H7 (cell line): ENCODE measurements around the gene COL27A1. TPM values are rescaled to one million over a fixed set of nuclear protein-coding genes. Genes with fewer than 3 reads are reported as not detected.

ENCODE experiments used
- DNase-seq: peaks from one replicate; pipeline ENCODE4 v3.0.0; 2012
- H3K27me3 ChIP-seq: 2 replicates; pipeline ENCODE4 v1.6.0; 2011; ENCODE audit warnings: mild to moderate bottlenecking, low read length; ENCODE audit not compliant: control insufficient read depth, insufficient read depth
- H3K36me3 ChIP-seq: replicated peaks from 2 replicates; pipeline ENCODE4 v1.5.1; 2011; ENCODE audit warnings: low read length; ENCODE audit not compliant: control insufficient read depth, insufficient read depth
- H3K4me3 ChIP-seq: 2 replicates; pipeline ENCODE4 v1.5.1; 2011; ENCODE audit warnings: low read depth, mild to moderate bottlenecking, control low read depth, low read length, moderate library complexity; ENCODE audit not compliant: insufficient read depth
- total RNA-seq: library from RNA; depleted of rRNA; stranded (reverse); fragments of >200 nt; shearing (Covaris generic); gene quantifications from 2 replicates; pipeline ENCODE4 v1.2.3, GENCODE V29; 2014

COL27A1 gene
- total RNA-seq, 1 experiment from 2014 or later = 10.5 TPM

DNA sequence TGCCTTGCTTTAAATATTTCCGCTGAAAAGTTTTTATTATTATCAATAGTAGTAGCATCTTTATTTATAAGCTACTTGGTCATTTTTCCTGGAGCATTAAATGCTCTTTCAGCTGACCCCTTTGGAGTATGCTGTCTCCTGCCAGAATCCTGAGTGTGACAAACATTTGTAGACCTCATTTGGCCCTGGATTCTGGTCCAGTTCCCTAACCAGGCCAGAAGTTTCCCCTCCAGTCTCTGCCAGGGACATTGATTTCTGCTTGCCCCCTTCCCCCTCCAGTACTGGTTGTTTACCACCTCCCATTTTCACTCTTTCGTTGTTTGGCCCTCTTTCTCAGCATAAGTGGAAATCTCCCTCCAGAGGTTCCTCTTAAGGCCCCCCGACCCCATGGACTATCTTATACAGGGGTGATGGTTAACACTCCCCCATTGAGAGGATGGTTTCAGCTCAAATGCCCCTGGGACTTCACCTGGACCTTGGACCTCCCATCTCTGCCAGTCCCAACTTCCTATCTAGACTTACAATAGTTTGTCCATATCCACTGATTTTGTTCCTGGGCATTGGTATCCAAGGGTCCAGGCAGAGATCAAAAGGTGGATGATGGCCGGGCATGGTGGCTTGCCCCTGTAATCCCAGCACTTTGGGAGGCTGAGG, 24.6 kb upstream of the COL27A1 start:
- no peaks in the 10 kb centered on the region; the same call in 1 of the 2 replicates for H3K27me3 ChIP-seq
- no peak for DNase-seq
- no peaks in the 10 kb centered on the region for H3K36me3 ChIP-seq
- H3K4me3 ChIP-seq = no peak overlapping the region

DNA sequence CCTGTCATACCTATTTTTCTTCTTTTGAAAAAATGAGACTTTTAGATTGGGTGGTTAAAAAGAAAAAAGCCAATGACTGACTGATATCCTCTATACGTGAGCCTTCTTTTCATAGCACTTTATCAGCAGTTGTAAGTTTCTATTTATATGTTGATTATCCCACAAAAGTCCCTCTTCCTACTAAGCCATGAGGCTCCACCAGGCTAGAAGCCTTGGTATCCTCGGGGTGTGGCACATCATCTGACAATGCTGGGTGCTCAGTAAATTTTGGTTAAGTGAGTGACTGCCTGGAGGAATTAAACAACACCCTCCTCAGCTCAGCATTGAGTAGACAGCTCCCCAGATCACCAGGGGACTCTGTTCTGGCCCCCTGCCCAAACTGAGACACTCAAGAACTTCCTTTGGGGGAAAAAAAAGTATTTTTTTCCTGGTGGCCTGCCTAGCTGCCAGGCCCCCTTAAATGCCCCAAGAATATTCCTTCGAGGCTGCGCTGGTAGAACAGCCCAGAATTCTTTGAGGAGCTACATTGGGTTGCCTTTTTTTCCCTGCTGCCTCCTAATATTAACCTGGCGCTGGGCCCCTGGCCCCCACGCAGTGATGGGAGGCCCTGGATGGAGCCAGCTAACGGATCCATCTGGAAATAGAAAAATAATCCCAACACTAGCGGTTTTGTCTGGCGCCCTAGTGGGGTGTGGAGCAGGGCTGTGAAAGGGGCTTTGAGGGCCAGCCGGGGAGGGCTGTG, 23.4 kb upstream of the COL27A1 start:
- no peaks in the 10 kb centered on the region for H3K36me3 ChIP-seq
- DNase-seq = no peak
- no peak overlapping the region for H3K4me3 ChIP-seq
- H3K27me3 ChIP-seq = no peaks in the 10 kb centered on the region; the same call in 1 of the 2 replicates

DNA sequence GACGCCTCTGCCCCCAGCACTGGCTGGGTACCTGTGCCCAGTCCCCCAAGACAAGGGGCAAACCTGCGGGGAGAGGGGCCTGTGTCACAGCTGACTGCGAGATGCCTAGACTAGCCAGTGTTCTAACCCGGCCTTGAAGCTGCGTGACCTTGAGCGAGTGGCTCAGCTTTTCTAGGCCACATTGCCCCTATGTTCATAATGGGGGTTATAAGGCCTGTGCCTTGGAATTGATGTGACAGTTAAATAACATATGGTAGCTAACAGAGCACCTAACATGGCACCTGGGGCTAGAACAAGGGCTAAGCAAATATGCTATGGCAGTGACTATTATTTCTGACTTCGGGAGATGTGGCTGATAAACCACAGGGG, 22.8 kb upstream of the COL27A1 start:
- no peak for DNase-seq
- Histone ChIP-seq H3K36me3 (no peaks in the 10 kb centered on the region), H3K4me3 (no peak overlapping the region), H3K27me3 (no peaks in the 10 kb centered on the region; the same call in 1 of the 2 replicates)

DNA sequence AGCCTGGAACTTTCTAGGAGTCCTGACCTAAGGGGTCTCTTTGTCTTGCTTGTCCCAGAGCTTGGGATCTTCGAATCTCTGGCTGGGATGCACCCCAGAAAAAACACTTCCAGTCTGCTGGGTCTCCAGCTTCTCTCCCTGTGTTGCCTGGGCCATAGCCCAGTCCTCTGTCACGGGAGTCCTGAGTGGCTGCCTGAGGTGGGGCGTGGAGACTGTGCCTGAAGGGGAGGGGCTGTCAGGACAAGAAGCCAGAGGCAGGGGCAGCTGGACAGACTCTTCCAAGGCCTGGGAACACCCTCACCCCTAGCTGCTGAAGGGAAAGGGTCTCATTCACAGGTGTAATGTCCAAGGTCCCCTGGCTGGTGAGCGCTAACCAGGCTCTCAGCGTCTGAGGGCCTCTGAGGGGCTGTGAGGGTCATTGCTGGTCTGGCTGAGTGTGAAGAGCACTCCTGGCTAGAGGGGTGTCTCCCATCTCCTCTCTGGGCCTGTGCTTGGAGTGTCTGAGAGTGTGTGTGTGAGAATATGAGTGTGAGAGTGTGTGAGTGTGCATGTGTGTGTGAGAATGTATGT, 20.4 kb upstream of the COL27A1 start:
- H3K27me3 ChIP-seq = no peaks in the 10 kb centered on the region
- DNase-seq = no peak
- no peak overlapping the region for H3K4me3 ChIP-seq
- H3K36me3 ChIP-seq = no peaks in the 10 kb centered on the region

DNA sequence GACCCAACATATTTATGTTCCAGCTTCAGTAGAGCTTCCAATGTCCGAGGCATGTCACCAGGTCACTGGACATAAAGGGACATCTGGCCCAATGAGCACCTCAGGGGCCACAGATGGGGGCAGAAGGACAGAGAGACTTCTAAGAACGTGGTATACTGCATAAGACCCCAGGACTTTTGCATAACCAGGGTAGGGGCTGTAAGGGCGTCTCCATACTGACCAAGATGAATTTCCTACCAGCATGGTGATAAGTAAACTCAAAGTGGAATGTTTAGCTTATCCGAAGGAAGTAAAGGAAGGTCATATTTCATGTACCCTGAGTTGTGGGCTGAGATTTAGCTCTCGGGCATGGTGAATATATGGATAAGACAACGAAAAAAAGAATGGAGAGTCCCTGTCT, 17.5 kb upstream of the COL27A1 start:
- Histone ChIP-seq H3K36me3 (no peaks in the 10 kb centered on the region), H3K27me3 (no peaks in the 10 kb centered on the region), H3K4me3 (no peak overlapping the region)
- DNase-seq = no peak

DNA sequence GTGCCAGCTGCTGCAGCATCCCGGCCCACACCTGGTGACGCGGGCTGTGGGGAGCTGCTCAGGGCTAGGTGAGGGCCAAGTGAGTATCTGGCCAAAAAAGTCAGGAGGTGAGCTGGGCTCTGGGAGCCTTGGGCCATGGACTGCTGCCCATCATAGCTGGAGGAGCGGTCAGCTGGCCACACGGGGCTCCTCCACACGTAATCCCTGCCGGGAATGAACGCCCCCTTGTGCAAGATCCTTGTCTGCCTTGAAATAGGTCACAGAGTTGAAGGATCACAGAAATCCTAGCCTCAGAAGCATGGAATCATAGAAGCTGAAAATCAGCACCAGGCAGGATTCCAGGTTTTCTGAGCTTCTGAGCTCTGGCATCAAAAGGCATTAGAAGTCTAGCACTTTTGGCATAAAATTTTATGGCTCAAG, 16.8 kb upstream of the COL27A1 start:
- peak; percentile 65 for DNase-seq
- no peaks in the 10 kb centered on the region for H3K36me3 ChIP-seq
- no peaks in the 10 kb centered on the region for H3K27me3 ChIP-seq
- H3K4me3 ChIP-seq = no peak overlapping the region

DNA sequence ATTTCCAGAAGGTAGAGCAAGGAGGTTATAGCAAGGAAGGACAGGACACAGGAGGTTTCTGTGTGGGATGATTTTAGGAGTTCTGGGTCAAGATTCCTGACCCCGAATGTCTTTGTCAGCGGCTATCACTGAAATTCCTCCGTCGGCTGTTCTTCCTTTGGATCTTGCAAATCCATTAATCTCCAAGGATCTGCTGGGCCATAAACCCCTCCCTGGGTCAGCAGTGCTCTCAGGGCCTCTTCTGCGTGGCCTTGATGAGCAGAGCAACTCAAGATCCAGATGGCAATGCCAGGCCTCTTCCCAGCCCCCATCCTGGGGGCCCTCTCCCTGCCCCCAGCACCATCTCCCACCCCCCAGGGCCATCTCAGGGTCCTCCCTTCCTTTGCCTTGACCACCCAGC, 16.3 kb upstream of the COL27A1 start:
- Histone ChIP-seq H3K27me3 (no peaks in the 10 kb centered on the region), H3K4me3 (no peak overlapping the region), H3K36me3 (no peaks in the 10 kb centered on the region)
- DNase-seq = no peak

DNA sequence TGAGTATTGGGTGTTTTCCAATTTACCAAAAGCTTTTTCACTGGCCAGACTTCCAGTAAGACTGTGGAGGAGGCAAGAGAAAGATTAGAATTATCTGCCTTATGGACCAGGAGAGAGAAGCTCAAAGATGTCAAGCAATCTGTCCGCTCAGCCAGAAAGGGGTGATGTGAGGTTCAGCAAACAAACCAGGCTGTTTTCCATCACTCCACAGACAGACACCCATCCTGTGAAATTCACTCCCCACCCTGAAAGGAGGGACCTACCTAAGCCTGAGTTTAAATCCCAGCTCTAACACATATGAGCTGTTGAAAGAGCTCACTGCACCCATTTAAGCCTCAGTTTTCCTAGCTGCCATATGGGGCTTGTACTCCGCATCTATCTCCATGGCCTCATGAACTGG, 14.9 kb upstream of the COL27A1 start:
- Histone ChIP-seq H3K36me3 (no peaks in the 10 kb centered on the region), H3K4me3 (no peak overlapping the region), H3K27me3 (no peaks in the 10 kb centered on the region)
- DNase-seq = no peak

DNA sequence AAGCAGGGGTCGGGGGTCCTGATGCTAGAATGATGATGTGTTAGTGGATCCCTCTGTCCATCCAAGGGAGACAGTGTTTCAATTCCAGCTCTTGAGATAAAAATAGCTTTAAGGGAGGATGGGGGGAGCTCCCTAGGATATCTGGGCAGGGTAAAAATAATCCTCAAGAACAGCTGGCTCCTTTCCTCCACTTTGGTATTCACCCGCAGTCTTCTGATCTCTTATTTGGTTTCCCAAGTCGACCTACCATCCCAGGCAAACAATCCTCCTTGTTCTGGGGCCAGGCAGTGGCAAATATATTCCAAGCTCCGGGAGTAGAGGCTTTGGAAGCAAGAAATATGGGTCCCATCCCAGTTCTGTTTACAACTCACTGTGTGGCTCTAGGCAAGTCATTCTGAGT, 14.5 kb upstream of the COL27A1 start:
- Histone ChIP-seq H3K27me3 (no peaks in the 10 kb centered on the region), H3K36me3 (no peaks in the 10 kb centered on the region), H3K4me3 (no peak overlapping the region)
- no peak for DNase-seq

DNA sequence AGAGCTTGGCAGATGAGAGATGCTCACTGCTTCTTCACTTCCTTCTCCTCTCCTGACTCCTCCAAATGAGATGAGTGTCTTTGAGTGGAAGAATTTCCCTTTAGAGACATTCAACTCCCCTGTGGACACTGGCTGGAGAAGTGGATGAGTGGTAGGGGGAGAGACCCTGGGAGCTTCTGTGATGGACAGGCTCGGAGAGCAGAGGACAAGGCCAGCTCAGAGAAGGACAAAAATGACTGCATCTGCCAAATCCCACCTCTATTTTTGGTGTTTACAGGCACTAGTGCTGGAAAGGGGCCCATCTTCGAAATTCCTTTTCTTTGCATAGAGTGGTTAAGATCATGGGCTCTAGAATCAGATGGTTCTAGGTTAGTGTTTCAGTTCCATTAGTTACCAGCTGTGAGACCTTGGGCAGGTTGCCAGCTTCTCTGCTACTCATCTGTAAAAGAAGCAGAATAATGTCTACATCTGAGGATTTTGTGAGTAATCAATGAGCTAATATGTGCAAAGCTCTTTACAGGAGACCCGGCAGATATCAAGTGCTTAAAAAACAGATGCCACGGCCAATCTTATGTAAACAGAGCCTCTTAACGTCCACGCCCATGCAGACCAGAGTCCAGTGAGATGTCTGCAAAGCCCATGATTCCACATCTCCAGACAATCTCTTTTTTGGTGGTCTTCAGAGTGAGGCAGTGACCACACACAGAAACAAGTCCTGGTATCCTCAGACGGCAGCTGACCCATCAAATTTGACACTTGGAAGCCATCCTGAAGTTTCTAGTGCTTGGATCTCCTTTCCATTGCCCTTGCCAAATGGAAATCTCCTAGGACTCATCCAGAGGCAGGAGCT, 13.6 kb upstream of the COL27A1 start:
- no peak for DNase-seq
- no peak overlapping the region for H3K4me3 ChIP-seq
- H3K36me3 ChIP-seq = no peaks in the 10 kb centered on the region
- H3K27me3 ChIP-seq = no peaks in the 10 kb centered on the region

DNA sequence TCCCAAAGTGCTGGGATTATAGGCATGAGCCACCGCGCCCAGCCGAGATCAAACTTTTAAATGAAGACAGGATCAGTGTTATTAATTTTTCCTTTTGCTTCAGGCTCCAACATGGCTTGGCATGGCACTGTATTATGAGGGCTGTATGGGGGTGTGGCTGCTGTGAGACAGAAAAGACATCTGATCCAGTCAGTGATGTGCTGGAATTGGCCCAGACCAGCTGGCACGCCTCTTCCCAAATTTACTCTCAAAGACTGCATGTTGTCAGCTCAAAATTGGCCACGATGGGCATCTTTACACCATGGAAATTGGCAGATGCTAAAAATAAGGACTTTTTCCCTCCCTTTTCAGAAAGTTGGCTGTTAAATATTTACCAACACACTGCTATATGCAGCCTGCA, 12.1 kb upstream of the COL27A1 start:
- Histone ChIP-seq H3K4me3 (no peak overlapping the region), H3K27me3 (no peaks in the 10 kb centered on the region), H3K36me3 (no peaks in the 10 kb centered on the region)
- no peak for DNase-seq

DNA sequence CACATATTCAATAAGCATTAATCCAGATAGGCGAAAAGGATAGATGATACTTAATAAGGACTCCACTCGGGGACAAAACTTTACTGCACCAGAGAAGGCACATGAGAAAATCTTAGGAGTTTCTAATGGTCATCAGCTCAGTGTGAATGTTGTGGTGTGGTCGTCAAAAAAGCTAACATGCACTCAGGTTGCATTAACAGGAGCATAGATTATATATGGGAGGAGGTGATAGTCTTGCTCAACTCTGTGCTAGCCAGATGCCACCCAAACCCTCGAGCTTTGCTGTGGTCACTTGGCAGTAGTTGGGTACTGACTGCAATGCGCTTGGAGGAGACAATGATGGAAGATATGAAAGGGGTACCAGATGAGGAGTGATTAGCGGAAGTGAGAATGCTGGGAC, 8.6 kb upstream of the COL27A1 start:
- no peak overlapping the region for H3K4me3 ChIP-seq
- DNase-seq = no peak

DNA sequence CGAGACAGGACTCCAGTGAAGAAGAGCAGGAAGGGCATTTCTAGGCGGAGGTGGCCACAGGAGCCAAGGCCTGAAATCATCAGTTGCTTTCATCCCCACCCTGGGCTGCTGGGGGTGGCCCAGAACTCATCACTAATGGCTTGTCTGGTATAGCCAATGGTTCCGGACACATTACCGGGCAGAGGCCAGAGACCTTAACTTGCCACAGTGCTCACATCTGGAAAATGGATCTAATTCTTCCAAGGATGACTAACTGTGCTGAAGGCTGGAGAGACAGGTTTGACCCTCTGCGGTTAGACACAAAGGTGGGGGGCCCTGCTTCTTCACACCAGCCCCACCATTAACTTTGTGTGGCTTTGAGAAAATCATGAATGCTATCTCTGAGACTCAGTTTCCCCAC, 6.2 kb upstream of the COL27A1 start:
- no peaks in the 10 kb centered on the region for H3K36me3 ChIP-seq
- DNase-seq = no peak
- peaks cover 10% of the 10 kb centered on the region for H3K27me3 ChIP-seq

More for the DNA sequence above, 8.6 kb upstream of the COL27A1 start:
- Histone ChIP-seq H3K27me3 (no peaks in the 10 kb centered on the region), H3K36me3 (no peaks in the 10 kb centered on the region)

DNA sequence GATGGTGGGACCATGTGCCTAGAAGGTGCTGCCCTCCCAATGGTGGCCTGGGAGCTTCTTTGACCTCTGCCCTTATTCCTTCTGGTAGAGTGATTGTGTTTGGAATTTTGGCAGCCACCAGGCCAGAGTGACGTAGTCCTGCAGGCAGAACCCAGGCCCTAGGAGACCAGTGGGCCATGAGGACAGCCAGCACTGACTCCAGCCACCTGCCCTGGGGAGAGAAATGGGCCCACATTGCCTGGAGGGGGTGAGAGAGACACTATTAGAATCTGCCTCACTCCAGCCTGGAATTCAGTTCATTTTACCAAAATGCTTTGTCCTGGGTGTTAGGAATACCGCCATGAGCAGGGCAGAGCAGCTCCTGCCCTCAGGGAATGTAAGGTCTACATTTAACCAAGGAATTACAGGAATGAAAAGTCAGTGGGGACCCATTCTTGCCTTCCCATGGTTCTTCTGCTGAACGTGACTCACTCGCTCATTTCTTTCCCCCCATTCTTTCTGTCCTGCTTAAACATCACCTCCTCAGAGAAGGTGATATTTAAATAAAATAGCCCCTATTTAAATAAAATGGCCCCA, 5.5 kb upstream of the COL27A1 start:
- H3K36me3 ChIP-seq = no peaks in the 10 kb centered on the region
- no peak for DNase-seq
- no peak overlapping the region for H3K4me3 ChIP-seq
- H3K27me3 ChIP-seq = peaks cover 17% of the 10 kb centered on the region

More for the DNA sequence above, 6.2 kb upstream of the COL27A1 start:
- no peak overlapping the region for H3K4me3 ChIP-seq
